Activated naive CD4-positive, alpha-beta T cell treated with anti-CD3 and anti-CD28 coated beads for 36 hours (primary cell): ENCODE results near the gene LMAN2L. TPM values are rescaled to one million over a fixed set of nuclear protein-coding genes. Genes with fewer than 3 reads are reported as not detected.

Experiments
- CTCF ChIA-PET: fragments of 350-600 bp; sonication (Branson Sonifier 250); formaldehyde crosslinking; loops from one replicate; lab custom pipeline; 2021; ENCODE audit warnings: antibody characterized with exemption; lab: Charles Lee
- DNase-seq: peaks from one replicate; pipeline ENCODE4 v3.0.0-alpha.2; 2020
- H3K27ac Mint-ChIP-seq: one replicate; pipeline ENCODE4 v1.8.0; 2021; ENCODE audit warnings: mild to moderate bottlenecking, mixed read lengths
- H3K27me3 Mint-ChIP-seq: one replicate; pipeline ENCODE4 v1.8.0; 2021; ENCODE audit warnings: low read depth, mixed read lengths
- H3K36me3 Mint-ChIP-seq: one replicate; pipeline ENCODE4 v1.8.0; 2021; ENCODE audit warnings: low read depth, mixed read lengths
- H3K4me1 Mint-ChIP-seq: one replicate; pipeline ENCODE4 v1.8.0; 2021; ENCODE audit warnings: low read depth, mixed read lengths
- H3K4me3 Mint-ChIP-seq: one replicate; pipeline ENCODE4 v1.8.0; 2021; ENCODE audit warnings: mild to moderate bottlenecking, moderate library complexity, mixed read lengths
- H3K9me3 Mint-ChIP-seq: one replicate; pipeline ENCODE4 v1.8.0; 2021; ENCODE audit warnings: mixed read lengths
- intact Hi-C: fragments of 100-400 bp; cut with micrococcal nuclease; formaldehyde crosslinking; loops from one replicate; pipeline ENCODE4 v1.15.1; 2023
- total RNA-seq, 2 experiments: library from RNA; stranded (reverse); gene quantifications; one replicate each; pipeline ENCODE4 v1.2.3, GENCODE V29; 2021

Gene LMAN2L, protein sequence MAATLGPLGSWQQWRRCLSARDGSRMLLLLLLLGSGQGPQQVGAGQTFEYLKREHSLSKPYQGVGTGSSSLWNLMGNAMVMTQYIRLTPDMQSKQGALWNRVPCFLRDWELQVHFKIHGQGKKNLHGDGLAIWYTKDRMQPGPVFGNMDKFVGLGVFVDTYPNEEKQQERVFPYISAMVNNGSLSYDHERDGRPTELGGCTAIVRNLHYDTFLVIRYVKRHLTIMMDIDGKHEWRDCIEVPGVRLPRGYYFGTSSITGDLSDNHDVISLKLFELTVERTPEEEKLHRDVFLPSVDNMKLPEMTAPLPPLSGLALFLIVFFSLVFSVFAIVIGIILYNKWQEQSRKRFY
- 1 to 10 TPM; 4.0 to 4.8 TPM for total RNA-seq

DNA sequence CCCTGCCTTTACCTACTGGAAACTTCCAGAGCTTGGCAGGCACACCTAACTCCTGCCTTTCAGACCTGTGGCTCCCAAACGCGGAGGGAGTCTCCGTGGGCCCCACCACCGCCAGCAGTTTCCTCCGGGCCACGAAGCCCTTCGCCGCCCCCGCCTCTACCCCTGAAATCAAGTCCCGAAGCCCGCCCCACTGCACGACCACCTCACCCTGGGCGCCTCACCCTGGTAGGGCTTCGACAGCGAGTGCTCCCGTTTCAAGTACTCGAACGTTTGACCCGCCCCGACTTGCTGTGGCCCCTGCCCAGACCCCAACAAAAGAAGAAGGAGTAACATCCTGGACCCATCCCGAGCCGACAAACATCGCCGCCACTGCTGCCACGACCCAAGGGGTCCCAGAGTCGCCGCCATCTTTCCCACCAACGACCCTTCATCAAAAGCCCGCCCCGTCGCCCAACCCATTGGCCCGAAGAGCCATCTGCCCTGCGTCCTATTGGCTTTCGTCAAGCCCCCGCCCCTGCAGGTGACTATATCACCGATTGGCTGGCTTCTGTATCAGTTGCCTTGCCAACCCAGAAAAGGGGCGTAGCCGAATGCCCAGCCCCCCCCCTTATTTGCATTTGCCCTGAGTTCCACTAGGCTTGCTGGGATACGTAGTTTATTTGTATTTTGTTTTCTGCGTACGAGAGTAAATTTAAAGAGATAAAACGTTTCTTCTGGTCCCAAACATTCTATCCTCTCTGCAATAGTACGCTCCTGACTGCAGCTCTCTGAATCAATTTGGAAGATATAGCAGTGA lies at the start of gene LMAN2L:
Gene LMAN2L (minus strand): TSS at position 432 of the 796 bp plus-strand sequence. CDS start 24 bp downstream, at position 408.
- peak within 1 kb of the TSS; percentile 77 for H3K27ac Mint-ChIP-seq
- H3K9me3 Mint-ChIP-seq, result no peaks in the 10 kb centered on the region
- CTCF ChIA-PET, result interaction anchor here (0.6 to 1.7 kb wide), 3 partner anchors 19 to 176 kb away, joined by 3 to 7 read pairs (median 4); no protein-coding TSS in a partner anchor
- H3K4me1 Mint-ChIP-seq, result peaks cover 33% of the 10 kb centered on the region
- H3K36me3 Mint-ChIP-seq, result no peaks in the 10 kb centered on the region
- no peaks in the 10 kb centered on the region for H3K27me3 Mint-ChIP-seq
- intact Hi-C loops, result loop anchor here (1.0 kb wide), 4 partner anchors 20 to 102 kb away; partner anchors contain the start of genes CNNM3, CNNM4 and KANSL3
- DNase-seq, result peak; percentile 99
- peak within 1 kb of the TSS; percentile 97 for H3K4me3 Mint-ChIP-seq

DNA sequence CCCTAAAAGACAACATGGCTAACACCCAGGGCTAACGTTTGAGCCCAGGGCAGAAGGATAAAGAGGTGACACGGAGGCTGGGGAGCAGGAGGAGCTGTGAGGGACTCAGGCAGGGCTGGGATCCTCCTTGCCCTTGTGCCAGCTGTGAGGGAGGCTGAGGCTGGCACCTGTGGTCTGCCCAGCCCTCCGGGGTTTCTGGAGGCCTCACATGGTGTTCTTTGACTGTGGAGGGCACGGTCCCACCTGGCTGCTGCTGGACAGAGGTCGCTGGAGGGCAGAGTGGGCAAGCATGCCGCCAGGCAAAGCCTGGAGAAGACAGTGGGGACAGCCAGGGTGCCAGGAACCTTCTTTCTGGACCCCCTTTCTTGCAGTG lies 49.4 kb upstream of the LMAN2L start:
- H3K9me3 Mint-ChIP-seq, result no peaks in the 10 kb centered on the region
- H3K36me3 Mint-ChIP-seq, result no peaks in the 10 kb centered on the region
- no peak for DNase-seq

DNA sequence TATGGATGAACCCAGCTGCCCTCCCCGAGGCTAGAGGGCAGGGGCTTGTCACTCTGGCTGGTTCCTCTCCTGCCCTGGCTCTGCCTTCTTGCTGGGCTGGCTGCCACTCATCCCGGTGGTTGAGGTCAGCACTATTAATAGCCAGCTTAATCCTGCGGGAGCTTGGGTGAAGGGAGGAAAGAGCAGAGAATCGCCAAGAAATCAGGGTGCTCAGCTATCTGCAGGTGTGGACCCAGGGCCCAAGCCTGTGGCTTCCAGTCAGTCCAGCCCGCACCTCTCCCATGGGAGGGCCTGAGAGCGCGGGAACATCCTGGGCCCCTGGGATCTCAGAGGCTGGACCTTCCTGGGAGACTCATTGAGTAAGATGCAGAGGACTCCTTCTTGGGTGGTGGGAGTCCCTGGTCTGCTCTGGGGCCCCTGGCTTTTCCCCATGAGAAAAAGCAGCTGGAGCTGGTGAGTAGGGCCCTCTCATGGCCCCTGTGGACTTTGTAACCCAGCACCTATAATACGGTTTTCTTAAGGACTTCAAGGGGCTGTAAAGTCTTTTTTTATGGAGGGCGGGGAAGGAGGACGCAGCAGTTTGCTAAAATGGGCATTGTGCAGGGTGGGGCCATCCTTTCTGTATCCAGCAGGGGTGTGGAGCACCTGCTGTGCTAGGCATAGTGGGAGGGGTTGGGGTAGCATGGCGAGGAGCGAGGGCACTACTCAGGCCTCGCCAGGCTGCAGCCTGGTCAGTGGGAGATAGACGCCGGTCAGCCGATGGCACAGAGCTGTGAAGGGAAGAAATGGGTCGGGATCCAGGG lies 48.8 kb upstream of the LMAN2L start:
- Mint-ChIP-seq H3K27ac (no peak overlapping the region), H3K9me3 (no peaks in the 10 kb centered on the region), H3K27me3 (no peaks in the 10 kb centered on the region), H3K4me1 (peaks cover 4% of the 10 kb centered on the region), H3K4me3 (no peak overlapping the region), H3K36me3 (no peaks in the 10 kb centered on the region)
- intact Hi-C loops, result no loop called here
- DNase-seq, result no peak
- CTCF ChIA-PET, result no interaction called here

More for the DNA sequence above, 49.4 kb upstream of the LMAN2L start:
- intact Hi-C loops, result no loop called here
- H3K4me3 Mint-ChIP-seq, result no peak overlapping the region
- H3K27ac Mint-ChIP-seq, result no peak overlapping the region
- CTCF ChIA-PET, result no interaction called here
- H3K4me1 Mint-ChIP-seq, result peaks cover 4% of the 10 kb centered on the region
- no peaks in the 10 kb centered on the region for H3K27me3 Mint-ChIP-seq

DNA sequence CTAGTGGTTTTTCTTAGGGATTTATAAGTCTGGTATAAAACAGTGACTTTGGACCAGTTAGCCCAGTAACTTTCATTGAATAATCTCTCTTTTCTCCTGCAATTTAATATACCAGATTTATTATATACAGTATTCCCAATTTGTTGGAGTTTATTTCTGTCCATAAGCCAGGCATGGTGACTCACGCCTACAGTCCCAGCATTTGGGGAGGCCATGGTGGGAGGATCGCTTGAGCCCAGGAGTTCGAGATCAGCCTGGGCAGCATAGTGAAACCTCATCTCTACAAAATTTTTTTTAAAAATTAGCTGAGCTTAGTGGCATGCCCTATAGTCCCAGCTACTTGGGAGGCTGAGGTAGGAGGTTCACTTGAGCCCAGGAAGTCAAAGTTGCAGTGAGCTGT lies 47.5 kb upstream of the LMAN2L start:
- intact Hi-C loops, result no loop called here
- H3K4me1 Mint-ChIP-seq, result peaks cover 4% of the 10 kb centered on the region
- CTCF ChIA-PET, result no interaction called here
- no peaks in the 10 kb centered on the region for H3K9me3 Mint-ChIP-seq
- DNase-seq, result no peak
- H3K27me3 Mint-ChIP-seq, result no peaks in the 10 kb centered on the region
- no peak overlapping the region for H3K27ac Mint-ChIP-seq
- H3K36me3 Mint-ChIP-seq, result no peaks in the 10 kb centered on the region
- no peak overlapping the region for H3K4me3 Mint-ChIP-seq

DNA sequence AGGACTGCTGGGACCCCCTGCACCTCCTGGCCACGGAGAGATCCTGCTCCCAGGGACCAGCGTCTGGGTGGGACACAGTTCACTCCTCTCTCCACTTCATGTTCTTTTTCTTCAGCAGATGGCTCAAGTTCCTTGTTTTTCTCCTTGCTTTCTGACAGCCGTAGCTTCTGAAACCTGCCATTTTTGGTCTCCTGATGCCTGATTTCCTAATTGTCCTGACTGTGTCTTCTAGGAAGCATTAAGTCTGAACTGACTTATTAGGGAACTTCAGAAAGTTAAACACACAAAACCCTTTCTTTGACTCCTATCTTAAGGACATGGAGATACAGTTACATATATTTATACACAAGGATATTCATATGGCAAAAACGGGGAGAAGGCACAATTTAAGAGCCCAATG lies 43.5 kb upstream of the LMAN2L start:
- H3K4me1 Mint-ChIP-seq, result peaks cover 4% of the 10 kb centered on the region
- H3K27ac Mint-ChIP-seq, result no peak overlapping the region
- peaks cover 2% of the 10 kb centered on the region for H3K36me3 Mint-ChIP-seq
- no peaks in the 10 kb centered on the region for H3K27me3 Mint-ChIP-seq
- DNase-seq, result no peak
- H3K9me3 Mint-ChIP-seq, result no peaks in the 10 kb centered on the region
- intact Hi-C loops, result no loop called here
- CTCF ChIA-PET, result no interaction called here
- no peak overlapping the region for H3K4me3 Mint-ChIP-seq

DNA sequence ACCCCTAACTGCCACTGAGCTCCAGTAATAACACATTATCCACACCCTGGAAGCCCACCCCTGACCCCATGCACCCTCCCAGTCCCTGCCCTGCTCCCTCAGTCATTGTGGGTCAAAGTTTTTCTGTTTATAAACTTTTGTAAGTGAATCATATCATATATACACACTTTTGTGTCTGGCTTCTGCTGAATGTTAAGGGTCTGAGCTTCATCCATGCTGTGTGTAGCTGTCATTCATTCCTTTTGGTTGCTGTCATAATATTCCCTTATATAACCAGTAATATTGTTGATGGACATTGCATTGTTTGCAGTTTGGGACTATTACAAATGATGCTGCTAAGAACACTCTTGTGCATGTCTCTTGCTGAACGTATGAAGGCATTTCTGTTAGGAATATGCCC lies 35.3 kb upstream of the LMAN2L start:
- no peak for DNase-seq
- Mint-ChIP-seq H3K27me3 (no peaks in the 10 kb centered on the region), H3K9me3 (no peaks in the 10 kb centered on the region), H3K4me3 (no peak overlapping the region), H3K27ac (no peak overlapping the region), H3K4me1 (peaks cover 21% of the 10 kb centered on the region), H3K36me3 (peaks cover 2% of the 10 kb centered on the region)
- intact Hi-C loops, result no loop called here
- CTCF ChIA-PET, result interaction anchor here (1.5 to 2.8 kb wide), 2 partner anchors 12 to 25 kb away, joined by 11 to 46 read pairs; partner anchors contain the start of gene CNNM4

DNA sequence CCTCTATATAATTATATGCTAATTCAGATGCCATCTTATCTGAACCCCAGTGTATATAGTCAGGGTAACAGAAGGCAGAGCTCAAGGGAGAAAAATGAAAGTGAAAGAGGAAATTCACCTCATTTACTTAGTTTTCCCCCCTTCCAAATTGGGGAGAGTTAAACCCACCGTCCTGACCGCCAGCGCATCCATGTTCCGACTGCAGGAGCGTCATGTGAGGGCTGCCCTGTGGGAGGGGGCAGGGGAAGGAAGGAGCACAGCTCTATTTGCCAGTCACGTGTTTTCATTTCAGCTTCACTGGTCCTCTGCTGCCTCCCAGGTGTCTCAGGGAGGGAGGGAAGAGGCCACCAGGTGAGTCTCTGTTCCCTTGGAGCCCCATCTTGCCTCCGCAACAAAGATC lies 34.1 kb upstream of the LMAN2L start:
- H3K4me3 Mint-ChIP-seq, result peak overlapping the region; percentile 57
- no peaks in the 10 kb centered on the region for H3K27me3 Mint-ChIP-seq
- DNase-seq, result peak; percentile 70
- peak overlapping the region; percentile 61 for H3K27ac Mint-ChIP-seq
- CTCF ChIA-PET, result interaction anchor here (0.5 to 2.8 kb wide), 6 partner anchors 11 to 552 kb away, joined by 3 to 46 read pairs (median 4); partner anchors contain the start of genes ANKRD39 and CNNM4
- H3K4me1 Mint-ChIP-seq, result peaks cover 21% of the 10 kb centered on the region
- intact Hi-C loops, result loop anchor here (1.0 kb wide), 2 partner anchors 11 to 34 kb away; partner anchors contain the start of gene LMAN2L
- no peaks in the 10 kb centered on the region for H3K9me3 Mint-ChIP-seq
- no peaks in the 10 kb centered on the region for H3K36me3 Mint-ChIP-seq

DNA sequence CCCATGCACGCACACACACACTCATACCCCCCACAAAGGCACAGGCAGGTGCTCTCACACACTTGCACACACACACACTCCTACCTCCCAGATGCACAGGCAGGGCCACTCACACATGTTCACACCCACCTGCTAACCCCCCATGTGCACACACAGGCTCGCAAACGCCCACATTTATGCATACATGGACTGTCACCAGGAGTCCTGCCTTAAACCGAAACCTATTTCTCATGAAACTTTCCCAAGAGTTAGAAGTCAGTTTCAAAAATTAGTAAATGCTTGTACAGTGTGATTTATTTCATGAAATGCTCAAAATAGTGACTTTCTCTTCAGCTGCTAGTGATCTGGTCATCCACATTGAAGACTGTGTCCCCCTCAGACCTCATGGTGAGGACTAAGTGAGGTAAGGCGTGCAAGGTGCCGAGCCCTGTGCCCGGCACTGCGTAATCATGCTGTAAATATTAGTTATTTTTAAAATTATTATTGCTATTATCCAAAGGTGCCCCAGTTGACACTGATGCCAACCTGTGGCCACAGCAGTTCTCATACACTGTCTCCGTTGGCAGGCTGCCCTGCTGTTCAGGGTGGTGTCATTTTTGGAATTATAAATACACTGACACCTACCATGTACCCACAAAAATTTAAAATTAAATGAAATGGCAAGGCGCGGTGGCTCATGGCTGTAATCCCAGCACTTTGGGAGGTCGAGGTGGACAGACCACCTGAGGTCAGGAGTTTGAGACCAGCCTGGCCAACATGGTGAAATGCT lies 33.2 kb upstream of the LMAN2L start:
- Mint-ChIP-seq H3K27ac (no peak overlapping the region), H3K9me3 (no peaks in the 10 kb centered on the region), H3K4me1 (peaks cover 21% of the 10 kb centered on the region), H3K27me3 (no peaks in the 10 kb centered on the region), H3K36me3 (no peaks in the 10 kb centered on the region), H3K4me3 (peak overlapping the region; percentile 21)
- intact Hi-C loops, result no loop called here
- DNase-seq, result peak; percentile 19
- CTCF ChIA-PET, result interaction anchor here (0.6 to 2.8 kb wide), 4 partner anchors 10 to 96 kb away, joined by 4 to 46 read pairs (median 6); partner anchors contain the start of gene CNNM4

DNA sequence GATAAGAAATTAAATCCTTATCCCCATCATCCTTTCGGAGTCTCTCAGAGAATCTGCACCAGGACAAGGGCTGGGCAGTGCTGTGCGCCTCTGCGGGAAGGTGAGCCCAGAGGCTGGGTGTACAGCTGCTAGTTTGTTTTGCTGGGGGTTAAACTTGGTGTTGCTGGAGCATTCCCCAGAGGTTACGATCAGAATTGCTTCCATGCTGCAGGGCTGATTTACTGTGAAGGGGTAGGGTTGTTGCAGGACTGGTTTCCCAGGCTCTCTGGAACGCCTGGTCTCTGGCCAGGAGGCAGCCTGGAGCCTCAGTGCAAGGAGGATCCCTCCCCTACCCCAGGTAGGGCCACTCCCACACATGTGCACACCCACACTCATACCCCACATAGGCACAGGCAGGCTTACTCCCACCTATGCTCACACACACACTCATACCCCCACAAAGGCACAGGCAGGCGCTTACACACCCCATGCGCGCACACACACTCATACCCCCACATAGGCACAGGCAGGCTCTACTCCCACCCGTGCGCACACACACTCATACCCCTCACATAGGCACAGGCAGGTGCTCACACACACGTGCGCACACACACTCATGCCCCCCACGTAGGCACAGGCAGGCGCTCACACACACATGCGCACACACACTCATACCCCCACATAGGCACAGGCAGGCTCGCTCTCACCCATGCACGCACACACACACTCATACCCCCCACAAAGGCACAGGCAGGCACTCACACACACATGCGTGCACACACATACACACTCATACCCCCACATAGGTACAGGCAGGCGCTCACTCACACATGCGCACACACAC lies 32.1 kb upstream of the LMAN2L start:
- H3K27ac Mint-ChIP-seq, result no peak overlapping the region
- intact Hi-C loops, result no loop called here
- no peaks in the 10 kb centered on the region for H3K36me3 Mint-ChIP-seq
- no peaks in the 10 kb centered on the region for H3K27me3 Mint-ChIP-seq
- H3K4me1 Mint-ChIP-seq, result peaks cover 21% of the 10 kb centered on the region
- DNase-seq, result no peak
- no peak overlapping the region for H3K4me3 Mint-ChIP-seq
- CTCF ChIA-PET, result interaction anchor here (1.8 kb wide), 1 partner anchor 10 kb away, joined by 9 read pairs; no protein-coding TSS in a partner anchor
- H3K9me3 Mint-ChIP-seq, result no peaks in the 10 kb centered on the region

DNA sequence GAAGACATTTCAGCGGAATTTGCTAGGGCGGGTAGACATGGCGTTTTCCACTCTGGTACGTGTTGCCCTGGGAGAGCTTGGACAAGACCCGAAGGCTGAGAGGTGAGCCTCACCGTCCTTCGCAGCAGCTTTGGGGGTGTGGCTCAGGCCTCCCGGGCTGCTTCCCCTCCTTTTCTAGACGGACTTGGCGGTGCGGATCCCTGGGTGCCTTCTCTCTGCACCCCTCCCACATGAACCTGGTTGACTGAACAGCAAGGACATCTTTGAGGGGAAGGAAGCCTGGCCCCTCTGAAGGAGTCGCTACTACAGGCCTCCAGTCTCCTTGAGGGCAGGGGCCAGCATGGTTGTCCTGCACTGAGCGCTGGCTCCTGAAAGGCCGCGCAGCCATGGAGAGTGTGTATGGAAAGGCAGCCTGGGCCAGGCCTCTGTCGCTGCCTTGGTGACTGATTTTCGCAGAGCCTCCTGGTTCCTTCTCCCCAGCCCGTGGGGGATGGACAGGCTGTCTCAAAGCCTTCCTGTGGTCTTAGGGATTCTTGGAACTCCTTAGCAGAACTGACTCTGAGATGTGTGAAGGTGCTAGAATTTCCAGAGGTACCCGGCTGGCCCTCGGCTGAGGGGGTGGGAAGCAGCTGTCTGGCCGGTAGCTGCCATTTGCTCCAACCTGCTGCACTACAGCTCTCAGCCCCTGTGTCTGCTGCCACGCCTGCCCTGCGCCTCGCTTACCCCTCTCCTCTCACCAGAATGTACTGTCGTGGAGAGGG lies 30.8 kb upstream of the LMAN2L start:
- H3K4me1 Mint-ChIP-seq, result peaks cover 28% of the 10 kb centered on the region
- CTCF ChIA-PET, result interaction anchor here (1.8 kb wide), 1 partner anchor 9 kb away, joined by 9 read pairs; no protein-coding TSS in a partner anchor
- no peak overlapping the region for H3K27ac Mint-ChIP-seq
- no peaks in the 10 kb centered on the region for H3K36me3 Mint-ChIP-seq
- intact Hi-C loops, result no loop called here
- no peak overlapping the region for H3K4me3 Mint-ChIP-seq
- H3K27me3 Mint-ChIP-seq, result no peaks in the 10 kb centered on the region
- DNase-seq, result no peak
- no peaks in the 10 kb centered on the region for H3K9me3 Mint-ChIP-seq
